ENCODE results near the gene PPOX. TPM values are rescaled to one million over a fixed set of nuclear protein-coding genes. Genes with fewer than 3 reads are reported as not detected.
A peak's percentile ranks its signal among the peaks of the same experiment; 100 is the strongest.

The PPOX gene
- total and polyA plus RNA-seq, 11 donors = 9.7 to 24.3 (median 13.7) TPM

GRCh38 chr1:161132410-161133219 lies 33.6 kb upstream of the PPOX start, which contains the start of gene DEDD:
Gene DEDD, minus strand, starts transcription at chr1:161132667. Its CDS starts 8,205 bp downstream, at chr1:161124462.
- intact Hi-C loops (cut with DNase I) = loop anchor here in 8 of 10 donors (1.0 to 10.0 kb wide), 8 partner anchors 14 to 138 kb away; partner anchors contain the start of genes NIT1 (in 4 of the 8), PFDN2 (in 4 of the 8), USF1 (in 3 of the 8) and UFC1 (in 1 of the 8)
- Histone ChIP-seq H3K4me1 (peaks cover 5 to 74% (median 41%) of the 10 kb centered on the region in 12 donors), H3K4me3 (peak within 1 kb of the TSS; percentile 42 to 92 (median 71)), H3K36me3 (peaks cover 0 to 31% (median 26%) of the 10 kb centered on the region in 9 donors), H3K27me3 (no peaks in the 10 kb centered on the region), H3K27ac (peak within 1 kb of the TSS; percentile 87 to 99 (median 97)), H3K9me3 (no peaks in the 10 kb centered on the region)
- peak in 3 of 12 donors; percentile 9 to 30 (median 22) for TF ChIP-seq CTCF (IDR thresholded peaks at IDR 0.05)
- TF ChIP-seq POLR2A (IDR thresholded peaks at IDR 0.05) = peak in 1 of 2 donors; percentile 48
- peak; percentile 95 to 97 (median 96) for DNase-seq
- WGBS, 4 donors = 1% methylated on average over 23 to 68 of the region's 68 CpGs
- peak; percentile 93 to 97 (median 96) for ATAC-seq

DNA sequence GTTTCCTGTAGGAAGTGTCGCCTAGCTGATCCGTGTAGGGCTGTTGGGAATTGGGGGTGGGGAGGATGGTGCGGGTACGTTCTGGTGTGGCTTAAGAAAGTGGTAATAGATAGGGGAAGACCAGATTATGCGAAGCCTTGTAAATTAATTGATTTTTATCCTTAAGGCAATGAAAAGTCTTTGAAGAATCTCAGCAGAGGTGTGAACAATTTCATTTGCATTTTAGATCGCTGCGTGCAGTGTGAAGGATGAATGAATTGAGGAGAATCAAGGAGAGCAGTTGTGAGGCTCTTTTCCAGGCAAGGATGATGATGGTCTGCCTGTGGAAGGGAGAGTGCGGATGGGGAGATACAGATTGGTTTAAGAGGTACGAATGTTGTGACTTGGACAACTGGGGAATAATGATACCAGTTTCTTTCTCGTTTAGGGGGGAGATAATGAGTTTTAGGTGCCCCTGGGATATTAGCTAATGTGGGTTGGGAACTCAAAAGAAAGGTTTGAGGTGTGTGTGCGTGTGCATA lies 32.9 kb upstream of the PPOX start:
- intact Hi-C loops (cut with DNase I) = loop anchor here in 7 of 10 donors (1.0 to 10.0 kb wide), 5 partner anchors 14 to 138 kb away; partner anchors contain the start of genes USF1 (in 3 of the 7), NIT1 (in 2 of the 7), PFDN2 (in 2 of the 7) and UFC1 (in 1 of the 7)
- DNase-seq = no peak
- Histone ChIP-seq H3K4me1 (peaks cover 5 to 73% (median 39%) of the 10 kb centered on the region in 12 donors), H3K4me3 (peak overlapping the region; percentile 42 to 92 (median 71)), H3K27ac (peak overlapping the region; percentile 87 to 99 (median 97)), H3K36me3 (peaks cover 0 to 24% (median 19%) of the 10 kb centered on the region in 9 donors), H3K9me3 (no peaks in the 10 kb centered on the region), H3K27me3 (no peaks in the 10 kb centered on the region)
- ATAC-seq = no peak
- TF ChIP-seq POLR2A (IDR thresholded peaks at IDR 0.05) (no peak), CTCF (IDR thresholded peaks at IDR 0.05) (no peak)
- 5 to 6% (median 5%) methylated on average over 11 of the region's 11 CpGs for WGBS, 4 donors

DNA sequence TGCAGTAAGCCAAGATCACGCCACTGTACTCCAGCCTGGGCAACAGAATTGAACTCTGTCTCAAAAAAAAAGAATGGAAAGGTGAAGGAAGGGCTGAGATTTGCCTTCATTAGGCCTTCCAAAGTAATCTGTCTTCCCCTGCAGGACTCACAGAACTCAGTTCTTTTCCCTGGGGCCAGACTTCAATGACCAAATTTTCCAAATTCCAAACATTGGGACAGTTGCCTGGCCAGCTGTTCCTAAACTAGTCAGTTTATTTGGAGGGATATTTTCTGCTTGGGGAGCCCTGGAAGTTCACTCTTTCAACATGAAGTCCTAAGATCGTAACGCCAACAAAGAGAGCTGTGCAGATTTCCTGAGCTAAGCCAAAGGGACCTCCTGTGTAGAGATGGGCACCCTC lies 28.3 kb upstream of the PPOX start:
- no peak overlapping the region for H3K4me3 ChIP-seq
- no peak for DNase-seq
- no peaks in the 10 kb centered on the region for H3K9me3 ChIP-seq
- intact Hi-C loops (cut with DNase I) = loop anchor here in 7 of 10 donors (5.0 to 10.0 kb wide), 3 partner anchors 93 to 143 kb away; partner anchors contain the start of gene USF1 (in 3 of the 7)
- H3K27ac ChIP-seq = peak overlapping the region in 5 of 12 donors; percentile 12 to 51 (median 30)
- TF ChIP-seq POLR2A (IDR thresholded peaks at IDR 0.05) (no peak), CTCF (IDR thresholded peaks at IDR 0.05) (no peak)
- no peaks in the 10 kb centered on the region for H3K36me3 ChIP-seq
- 61 to 76% (median 70%) methylated on average over 3 of the region's 3 CpGs for WGBS, 4 donors
- no peak for ATAC-seq
- no peaks in the 10 kb centered on the region for H3K27me3 ChIP-seq
- peaks cover 5 to 49% (median 12%) of the 10 kb centered on the region in 12 donors for H3K4me1 ChIP-seq
